Muscle of back (tissue), 11 donors: ENCODE measurements around the gene SIPA1L3. TPM values are rescaled to one million over a fixed set of nuclear protein-coding genes. Genes with fewer than 3 reads are reported as not detected.

ENCODE experiments used
- DNase-seq, 3 donors: peaks; one replicate each; pipeline versions ENCODE4 v3.0.0 to v3.0.0-alpha.2; 2013
- polyA plus RNA-seq, 10 donors: library from polyadenylated mRNA; unstranded; fragments of 120-200 nt; gene quantifications; one replicate each; pipeline ENCODE4 v1.2.1, GENCODE V29; 2013; ENCODE audit not compliant: insufficient read length in 10 of 10

The SIPA1L3 gene
- polyA plus RNA-seq, 10 donors, result 7.1 to 13.9 (median 9.5) TPM

DNA sequence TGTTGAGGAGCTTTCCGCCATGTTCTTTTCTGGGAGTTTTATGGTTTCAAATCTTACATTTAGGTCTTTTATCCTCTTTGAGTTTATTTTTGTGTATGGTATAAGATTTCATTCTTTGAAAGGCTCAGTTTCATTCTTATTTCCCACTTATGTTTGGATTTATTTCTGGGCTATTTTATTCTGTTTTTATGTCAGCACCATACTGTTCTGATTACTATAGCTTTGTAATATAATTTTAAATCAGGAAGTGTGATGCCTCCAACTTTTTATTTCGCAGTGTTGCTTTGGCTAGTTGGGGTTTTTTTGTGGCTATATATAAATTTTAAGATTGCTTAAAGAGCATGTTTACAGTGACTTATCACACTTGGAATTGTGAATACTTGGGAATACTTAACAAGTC lies 135.1 kb downstream of the SIPA1L3 start:
- no peak for DNase-seq

DNA sequence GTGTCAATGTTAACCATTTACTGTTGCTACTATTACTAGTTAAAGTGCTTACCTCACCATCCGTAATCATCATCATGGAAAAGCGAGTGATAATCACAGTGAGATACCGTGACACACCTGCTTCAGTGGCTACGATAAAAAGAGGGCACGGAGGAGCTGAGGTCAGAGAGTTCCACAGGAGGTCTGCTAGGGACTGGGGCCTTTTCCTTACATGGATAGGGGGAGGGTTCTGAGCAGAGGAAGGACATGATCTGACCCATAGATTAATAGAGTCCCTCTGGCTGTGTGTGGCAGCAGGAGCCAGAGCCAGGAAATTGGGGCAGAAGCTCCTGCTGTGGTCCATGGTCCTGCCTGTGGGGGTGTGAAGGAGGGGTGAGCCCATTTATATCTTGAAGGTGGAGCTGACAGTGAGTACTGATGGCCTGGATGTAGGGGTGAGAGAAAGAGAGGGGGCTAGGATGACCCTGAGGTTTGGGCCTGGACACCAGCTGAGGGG lies 136.7 kb downstream of the SIPA1L3 start:
- DNase-seq, result no peak

- no peak for DNase-seq
Measured at GRCh38 chr19:38044267-38045111, 137.5 kb downstream of the SIPA1L3 start.

GRCh38 chr19:38045554-38046253 lies 138.7 kb downstream of the SIPA1L3 start:
- no peak for DNase-seq

DNA sequence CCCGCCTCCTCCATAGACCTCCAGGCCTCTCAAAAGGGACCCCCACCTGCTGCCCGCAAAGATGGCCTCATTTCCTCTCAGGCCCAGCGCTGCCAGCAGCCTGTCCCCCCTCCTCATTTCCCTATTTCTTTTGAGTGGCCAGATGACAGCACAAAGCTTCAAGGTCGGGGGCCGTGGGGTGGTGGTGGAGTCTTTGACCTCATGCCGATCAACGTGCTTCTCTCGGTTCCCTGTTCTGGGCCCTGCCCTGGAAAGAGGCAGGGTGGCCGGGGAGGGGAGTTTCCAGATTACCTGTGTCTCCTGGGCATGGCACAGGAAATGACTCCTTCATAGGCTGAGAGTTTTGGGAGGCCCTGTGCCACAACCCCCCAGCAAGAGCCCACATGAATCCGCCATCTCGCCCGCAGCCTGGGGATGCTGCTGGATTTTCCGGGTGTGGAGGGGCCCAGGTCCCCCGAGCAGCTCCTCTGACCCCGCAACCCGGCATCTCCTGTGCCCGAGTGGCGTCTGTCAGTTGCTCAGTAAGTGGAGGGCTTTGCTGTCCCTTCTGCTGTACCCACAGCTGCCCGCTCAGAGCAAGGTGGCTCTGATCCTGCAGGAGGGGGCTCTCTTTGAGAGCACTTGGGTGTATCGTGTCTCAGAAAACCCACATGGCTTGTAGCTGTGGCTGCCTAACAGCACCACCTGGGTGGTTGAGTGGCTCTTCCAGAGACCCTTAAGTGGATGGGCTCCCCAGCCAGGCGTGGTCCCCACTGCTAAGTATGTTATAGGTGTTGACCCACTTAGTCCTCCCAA lies 139.4 kb downstream of the SIPA1L3 start:
- no peak for DNase-seq

DNA sequence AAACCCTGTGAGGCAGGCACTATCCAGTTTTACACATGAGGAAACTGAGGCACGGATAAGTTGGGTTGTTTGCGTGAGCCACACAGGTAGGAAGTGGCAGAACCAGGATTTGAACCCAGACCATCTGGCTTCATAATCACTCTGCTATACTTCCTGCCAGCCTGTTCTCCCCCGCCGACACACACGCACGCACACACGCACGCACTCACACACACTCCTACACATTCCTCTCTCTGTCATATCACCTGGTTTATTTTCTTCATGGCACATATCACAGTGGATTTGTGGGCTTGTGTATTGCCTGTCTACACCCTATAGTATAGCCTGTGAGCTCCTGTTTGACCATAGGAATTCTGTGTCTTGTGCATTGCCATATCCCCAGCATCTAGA lies 140.0 kb downstream of the SIPA1L3 start:
- no peak for DNase-seq

GRCh38 chr19:38047641-38048040 lies 140.6 kb downstream of the SIPA1L3 start:
- no peak for DNase-seq

GRCh38 chr19:38049105-38049649 lies 142.2 kb downstream of the SIPA1L3 start:
- peak in 1 of 3 donors; percentile 65 for DNase-seq

GRCh38 chr19:38055010-38055409 lies 148.0 kb downstream of the SIPA1L3 start:
- no peak for DNase-seq

- DNase-seq, result no peak
Measured at GRCh38 chr19:38055655-38056521, 148.9 kb downstream of the SIPA1L3 start.

GRCh38 chr19:38056646-38057045 lies 149.6 kb downstream of the SIPA1L3 start:
- DNase-seq, result no peak

DNA sequence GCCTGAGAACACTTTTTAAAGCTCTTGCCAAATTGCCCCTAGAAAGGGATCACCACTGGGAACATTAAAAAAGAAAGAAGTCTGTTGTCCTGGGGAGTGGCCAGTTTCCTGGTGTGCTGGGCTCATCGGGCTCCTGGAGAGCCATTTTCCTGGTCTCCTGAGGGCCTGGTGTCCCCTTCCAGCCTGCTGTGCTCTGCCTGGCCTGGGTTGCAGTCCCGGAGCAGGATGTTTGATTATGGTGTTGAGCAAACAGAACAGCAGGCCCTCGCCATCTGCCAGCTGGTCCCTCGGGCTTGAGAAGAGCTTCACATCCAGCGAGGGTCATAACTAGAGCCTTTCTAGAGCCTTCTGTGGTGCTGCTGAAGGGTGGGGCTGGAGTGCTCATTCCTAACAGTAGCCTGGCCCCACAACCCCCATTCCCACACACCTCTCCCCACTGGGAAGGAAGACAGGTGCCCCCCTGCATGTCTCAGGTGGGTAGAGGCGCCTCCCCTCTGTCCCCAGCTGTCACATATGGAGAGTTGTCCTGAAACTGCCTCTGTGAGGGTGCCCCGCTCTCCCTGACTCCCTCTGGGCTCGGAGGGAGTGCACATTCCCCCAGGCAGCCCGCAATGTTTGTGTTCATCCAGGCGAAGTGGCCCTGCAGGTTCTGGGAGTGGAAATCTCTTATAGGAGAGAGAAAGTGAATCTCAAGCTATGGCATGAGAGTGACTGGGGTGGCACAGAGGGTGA lies 151.1 kb downstream of the SIPA1L3 start:
- no peak for DNase-seq

GRCh38 chr19:38059897-38060296 lies 152.9 kb downstream of the SIPA1L3 start:
- DNase-seq, result no peak

- no peak for DNase-seq
Measured at GRCh38 chr19:38060331-38060730, 153.3 kb downstream of the SIPA1L3 start.

DNA sequence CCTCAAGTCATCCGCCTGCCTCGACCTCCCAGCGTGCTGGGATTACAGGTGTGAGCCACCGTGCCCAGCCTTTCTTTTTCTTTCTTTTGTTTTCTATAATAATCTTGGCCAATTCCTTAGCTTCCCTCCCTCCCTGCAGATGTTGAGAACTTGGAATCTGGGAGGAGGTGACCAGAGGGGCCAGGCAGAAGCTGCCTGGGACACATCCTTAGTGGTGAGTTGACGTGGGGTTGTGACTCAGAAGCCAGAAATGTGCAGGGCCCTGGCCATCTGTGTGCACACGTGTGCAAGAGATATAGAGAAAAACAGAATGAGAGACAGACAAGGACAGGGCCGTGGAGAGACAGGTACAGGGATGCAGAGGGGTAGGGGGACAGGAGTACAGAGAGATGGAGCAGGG lies 154.3 kb downstream of the SIPA1L3 start:
- DNase-seq, result peak in 1 of 3 donors; percentile 58

DNA sequence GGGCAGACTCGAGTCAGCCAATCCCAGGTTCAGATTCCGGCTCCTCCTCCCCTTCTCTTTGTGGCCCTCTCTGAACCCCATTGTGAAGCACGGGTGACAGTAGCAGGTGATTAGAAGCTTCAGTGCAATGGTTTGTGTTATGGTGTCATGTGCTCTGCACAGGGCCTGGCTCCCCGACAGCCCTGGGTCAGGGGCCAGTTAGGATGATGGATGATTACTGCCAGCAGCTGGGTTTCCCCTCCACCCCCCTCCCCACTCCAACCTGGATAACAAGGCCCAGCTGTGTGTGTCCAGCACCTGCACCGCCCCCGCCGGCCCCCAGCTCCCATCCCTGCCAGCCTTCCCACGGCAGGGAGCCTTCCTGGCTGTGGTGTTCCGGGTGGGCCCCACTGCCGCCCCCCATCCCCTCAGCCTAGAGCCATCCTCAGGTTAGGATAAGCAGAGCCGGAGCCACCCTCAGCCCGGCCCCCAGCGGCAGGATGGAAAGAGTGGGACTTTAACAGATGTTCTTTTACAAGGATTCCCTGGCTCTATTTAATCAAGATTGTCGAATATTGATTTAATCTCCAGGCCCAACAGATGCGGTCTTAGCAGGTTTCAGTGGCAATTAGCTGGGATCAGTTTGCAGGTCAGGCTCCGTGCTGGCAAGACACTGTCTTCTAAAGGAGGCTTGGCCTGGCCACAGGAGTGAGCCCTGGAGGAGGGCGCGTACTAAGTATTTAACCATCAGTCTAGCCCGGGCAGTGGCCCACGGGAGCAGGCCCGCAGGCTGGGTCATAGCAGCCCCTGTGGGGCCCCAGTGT lies 156.2 kb downstream of the SIPA1L3 start:
- peak; percentile 38 to 84 (median 61) for DNase-seq

- DNase-seq, result no peak
Measured at GRCh38 chr19:38063928-38064327, 156.9 kb downstream of the SIPA1L3 start.

DNA sequence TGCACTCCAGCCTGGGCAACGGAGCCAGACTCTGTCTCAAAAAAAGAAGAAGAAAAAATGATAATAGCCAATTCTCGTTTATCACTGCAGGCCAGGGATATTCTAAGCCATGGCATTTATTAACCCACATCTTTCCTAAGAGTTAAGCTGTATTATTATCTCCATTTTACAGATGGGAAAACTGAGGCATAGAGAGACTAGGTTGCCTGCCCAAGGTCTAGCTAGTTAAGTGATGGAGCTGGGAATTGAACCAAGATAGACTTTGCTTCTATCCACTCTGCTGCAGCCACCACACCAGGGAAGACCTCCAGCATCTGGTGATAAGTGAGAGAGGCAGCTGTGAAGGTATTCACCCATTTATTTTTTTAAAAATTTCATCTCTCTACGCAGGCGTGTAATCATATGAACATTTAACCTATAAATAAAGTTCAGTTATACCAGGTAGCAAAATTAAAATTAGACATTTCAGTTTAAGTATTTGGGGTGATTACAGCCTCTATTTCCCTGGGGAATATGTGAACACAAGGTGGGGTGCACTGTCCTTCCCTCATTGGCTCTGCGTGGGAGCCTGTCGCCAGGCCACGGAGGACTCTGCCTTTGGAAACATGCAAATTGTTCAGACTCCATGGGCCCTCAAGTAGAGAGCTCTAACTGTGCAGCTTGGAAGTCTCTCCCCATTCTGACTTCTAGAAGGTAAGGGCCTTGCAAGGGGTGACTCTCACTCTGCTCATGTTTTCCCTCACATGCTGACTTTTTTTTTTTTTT lies 157.8 kb downstream of the SIPA1L3 start:
- DNase-seq, result no peak
